ENCODE results near the gene CDC25C.

Gene CDC25C

DNA sequence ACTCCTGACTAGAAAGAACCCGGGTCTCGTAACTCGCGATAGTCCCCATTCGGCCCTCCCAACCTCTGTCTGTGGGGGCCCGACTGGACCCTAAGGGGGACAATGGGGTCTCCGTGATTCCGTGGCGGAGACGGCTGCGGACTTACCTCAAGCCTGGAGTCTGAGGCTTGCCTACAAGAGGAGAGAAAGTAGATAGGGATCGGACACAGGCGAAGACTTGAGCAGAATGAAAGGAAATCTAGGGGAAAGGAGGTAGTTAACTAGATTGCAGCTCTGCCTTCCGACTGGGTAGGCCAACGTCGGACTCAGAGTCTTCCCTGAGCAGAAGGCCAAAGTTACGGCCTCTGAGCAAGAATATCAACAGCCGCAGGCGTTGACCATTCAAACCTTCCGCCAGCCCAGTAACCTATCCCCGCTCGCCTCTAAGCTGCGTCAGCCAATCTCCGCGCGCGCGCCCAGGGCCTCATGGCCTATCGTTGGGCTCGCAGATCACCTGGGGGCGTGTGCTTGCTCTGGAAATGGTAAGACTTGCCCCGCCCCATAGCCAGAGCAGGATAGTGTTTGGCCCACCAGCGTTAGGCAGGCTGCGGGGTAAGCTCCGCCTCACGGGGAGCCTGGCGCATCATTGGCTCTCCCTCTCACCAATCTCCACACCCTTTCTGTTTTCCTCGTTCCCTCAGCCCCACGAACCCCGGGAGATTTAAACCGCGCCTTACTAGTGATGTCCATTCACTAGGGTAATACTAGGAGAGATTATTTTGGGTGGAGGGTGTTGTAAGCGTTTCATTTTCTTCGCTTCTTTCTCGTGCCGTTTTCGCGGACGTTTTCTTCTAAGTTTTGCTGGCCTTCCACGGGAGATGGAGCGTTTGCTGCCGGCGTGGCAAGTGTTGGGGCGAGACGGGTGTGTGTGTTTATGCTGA lies at the start of gene CDC25C:
CDC25C (minus strand) TSS at position 356 of the 920 bp plus-strand sequence. CDS start 624 bp downstream, outside the sequence.
- peak; percentile 96 for FAIRE-seq

DNA sequence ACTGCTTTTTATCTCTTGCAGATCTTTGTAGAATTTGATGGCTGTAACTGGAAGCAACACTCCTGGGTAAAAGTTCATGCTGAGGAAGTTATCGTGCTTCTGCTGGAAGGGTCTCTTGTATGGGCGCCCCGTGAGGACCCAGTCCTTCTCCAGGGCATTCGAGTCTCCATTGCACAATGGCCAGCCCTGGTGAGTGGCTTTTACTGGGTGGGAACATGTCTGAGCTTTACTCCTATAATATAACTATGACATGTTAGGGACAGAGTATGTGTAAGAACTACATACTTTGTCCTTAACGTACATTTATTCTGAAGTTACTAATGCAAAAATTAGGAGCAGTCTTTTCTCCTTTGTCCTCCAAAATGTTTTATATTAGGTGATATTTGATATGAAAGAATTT lies 41.0 kb upstream of the CDC25C start:
- no peak for FAIRE-seq

DNA sequence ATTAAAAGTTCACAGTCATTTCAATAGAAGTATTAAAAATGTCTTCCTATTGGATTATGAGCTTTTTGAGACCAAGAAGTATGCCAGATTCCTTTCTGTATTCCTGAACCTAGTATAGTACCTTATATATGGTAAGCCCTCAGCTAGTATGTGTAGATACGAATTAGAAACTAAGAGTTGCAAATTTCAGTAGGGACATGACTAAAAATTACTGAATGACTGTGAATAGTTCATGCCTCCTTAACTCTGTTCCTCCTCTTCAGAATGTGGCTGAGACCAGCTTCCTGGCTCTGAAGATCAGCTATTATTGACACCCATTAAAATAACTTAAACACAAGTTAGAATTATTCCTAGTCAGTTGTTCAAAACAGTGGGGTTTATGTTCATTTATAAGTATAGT lies 40.6 kb upstream of the CDC25C start:
- no peak for FAIRE-seq

DNA sequence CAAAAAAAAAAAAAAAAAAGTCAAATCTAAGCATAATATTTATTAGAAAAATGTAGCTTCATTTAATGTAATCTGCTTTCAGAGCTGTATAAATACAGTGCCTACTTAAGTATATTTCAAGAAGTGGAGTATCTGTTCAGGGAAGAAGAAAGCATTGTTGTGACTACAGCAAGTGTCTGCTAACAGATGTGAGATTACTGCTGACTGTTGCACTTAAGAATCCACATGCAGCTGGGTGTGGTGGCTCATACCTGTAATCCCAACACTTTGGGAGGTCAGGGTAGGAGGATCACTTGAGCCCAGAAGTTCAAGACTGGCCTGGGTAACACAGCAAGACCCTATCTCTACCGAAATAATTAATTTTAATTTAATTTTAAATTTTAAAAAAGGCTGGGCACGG lies 39.9 kb upstream of the CDC25C start:
- FAIRE-seq = no peak

DNA sequence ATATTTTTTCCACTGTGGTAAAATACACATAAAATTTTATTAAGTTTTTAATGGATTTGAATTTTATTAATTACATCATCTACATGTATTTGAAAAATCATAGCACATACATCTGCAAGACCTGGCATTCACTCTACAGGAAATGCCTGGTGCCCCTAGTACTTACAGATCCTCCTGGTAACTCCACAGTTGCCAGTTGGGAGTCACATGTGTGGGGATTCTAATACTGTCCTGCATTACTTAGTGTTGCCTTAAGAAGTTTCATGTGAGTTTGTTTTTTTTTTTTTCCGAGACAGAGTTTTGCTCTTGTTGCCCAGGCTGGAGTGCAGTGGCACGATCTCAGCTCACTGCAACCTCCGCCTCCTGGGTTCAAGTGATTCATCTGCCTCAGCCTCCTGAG lies 38.9 kb upstream of the CDC25C start:
- FAIRE-seq = no peak

DNA sequence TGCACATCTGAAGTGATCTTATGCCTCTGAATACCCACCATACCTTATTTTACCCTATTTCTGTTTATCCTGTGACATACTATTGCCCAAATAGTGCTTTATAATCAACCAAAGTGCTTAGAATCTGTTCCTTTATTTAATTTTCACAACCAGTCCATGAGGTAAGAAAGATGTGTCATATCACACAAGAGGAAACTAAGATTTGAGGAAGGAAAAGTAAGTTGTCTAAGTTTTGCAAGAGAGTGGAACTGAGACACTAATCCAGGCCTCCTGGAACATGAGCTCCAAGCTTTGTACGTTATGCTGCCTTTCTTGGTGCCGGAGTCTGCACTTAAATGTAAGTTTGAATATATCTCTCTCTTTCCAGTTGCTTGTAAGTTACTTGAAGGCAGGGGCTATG lies 38.1 kb upstream of the CDC25C start:
- FAIRE-seq = no peak

DNA sequence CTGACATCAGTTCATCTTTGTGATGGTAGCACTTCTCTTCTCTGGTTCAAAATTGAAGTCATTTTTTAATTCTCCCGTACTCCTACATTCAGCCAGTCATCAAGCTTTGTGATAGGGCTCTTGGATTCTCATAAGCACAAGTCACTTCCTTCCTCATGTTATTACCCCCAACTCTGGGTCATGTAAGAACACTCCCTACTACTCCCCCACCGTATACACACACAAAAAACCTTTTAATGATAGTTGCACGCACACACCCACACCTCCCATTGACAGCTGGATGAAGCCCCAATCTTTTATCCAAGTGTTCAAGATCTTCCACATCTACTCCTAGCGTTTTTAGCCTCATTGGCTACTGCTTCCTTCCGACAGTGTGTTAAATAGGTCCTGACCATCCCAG lies 37.7 kb upstream of the CDC25C start:
- FAIRE-seq = no peak

DNA sequence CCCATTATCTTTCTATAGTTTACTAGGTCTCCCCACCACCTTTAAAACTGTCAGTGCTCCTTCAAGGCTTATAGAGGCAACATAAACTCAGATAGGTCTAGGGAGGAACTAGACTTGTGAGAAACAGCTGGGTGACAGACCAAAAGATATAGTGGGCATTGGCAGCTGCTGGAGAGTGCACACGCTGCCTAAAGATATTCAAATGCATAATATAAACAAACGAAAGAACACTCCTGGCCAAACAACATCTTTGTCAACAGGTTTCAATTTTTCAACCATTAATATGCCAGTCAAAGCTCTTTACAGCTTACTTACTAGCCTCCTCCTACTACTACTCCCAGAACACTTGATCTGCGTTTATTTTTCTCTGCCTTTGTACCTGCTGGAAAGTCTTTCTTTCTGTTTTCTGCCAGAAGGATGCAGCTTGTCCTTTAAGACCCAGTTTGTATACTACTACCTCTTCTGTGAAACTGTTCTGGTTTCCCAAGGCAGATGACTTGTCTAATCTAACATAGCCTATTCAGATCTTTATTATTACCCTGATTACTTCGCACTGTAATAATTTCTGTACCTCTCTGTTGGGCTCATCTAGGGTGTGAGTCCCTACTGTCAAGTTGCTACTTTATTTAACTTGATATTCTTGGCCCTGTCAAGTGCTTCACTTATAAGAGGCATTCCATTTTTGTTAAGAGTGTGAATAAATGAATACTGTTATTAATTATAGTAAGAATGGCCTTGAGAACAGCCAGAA lies 35.2 kb upstream of the CDC25C start:
- no peak for FAIRE-seq

DNA sequence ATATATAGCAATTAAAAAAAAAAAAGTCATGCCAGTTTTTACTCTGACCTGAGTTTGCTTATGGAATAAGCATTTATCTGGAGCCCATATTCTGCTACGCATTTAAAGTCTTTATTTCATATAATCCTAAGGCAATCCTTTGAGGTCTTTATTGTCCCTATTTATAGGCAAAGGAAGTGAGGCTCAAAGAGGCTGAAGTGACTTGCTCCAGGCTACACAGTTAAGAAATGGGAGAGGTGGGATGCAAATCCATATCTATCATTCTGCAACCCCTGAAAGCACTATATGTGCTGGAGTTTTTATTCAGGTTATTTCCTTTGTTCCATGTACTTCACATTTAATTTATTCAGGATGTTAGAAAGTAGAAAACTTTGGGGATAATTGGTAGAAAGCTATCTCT lies 33.0 kb upstream of the CDC25C start:
- FAIRE-seq = no peak

DNA sequence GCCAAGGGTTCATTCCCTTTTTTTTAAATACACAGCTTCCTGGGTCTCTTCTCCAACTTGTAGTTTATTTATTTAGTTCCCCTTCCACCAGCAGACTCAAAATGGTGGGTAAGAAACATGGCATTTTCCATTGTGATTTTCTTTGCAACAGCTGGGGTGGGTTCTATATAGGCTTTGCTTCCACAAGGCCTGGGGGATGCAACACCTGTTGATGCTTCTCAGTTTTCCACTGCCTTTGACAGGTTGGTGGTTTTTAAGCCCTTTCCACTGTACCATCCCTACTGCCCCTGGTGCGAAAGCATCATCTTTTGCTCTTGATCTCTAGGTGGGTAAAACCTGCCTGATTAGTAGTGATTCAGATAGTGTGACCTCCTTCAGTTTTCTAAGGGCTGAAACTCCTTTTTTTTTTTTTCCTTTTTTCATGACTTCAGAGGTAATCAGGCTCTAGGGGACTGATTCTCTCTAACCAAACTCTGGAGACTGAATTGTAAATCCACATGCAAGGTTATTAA lies 29.4 kb upstream of the CDC25C start:
- no peak for FAIRE-seq

DNA sequence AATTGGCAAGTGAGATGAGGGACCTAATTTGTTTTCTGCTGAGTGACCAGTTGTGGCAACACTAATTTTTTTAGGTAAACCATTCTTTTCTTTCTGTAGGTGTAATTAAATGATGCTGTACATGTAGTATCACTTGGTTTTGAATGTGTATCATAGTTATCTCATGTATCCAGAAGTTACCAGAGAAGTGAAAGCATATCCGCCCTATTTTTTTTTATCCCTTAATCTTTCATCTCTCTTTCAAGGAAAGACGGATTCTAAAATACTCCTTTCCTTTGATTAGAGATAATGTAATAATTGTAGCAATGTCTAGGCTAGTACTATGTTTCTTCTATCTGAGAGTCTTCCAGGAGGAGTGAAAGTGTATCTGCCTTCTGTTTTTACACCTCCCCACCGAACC lies 28.0 kb upstream of the CDC25C start:
- no peak for FAIRE-seq

DNA sequence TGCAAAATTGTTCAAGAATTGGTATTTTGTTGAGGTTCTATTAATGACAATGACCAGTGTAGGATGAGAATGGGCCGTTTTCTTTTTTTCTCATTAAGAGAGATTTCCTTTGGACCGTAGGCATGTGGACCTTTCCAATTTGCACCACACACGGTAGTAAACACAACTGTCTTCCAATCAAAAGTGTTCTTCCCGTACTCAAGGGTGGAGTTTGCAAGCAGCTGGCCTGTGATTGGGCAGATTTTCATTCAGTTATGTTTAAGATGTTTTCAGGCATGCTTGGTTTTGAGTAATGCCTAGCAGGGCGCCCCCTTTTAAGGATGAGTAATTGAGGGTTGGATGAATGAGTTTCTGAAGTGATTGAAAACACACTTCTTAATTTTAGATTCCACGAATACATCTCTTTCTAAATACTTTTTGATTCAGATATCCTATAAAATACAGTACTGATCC lies 23.3 kb upstream of the CDC25C start:
- FAIRE-seq = no peak

DNA sequence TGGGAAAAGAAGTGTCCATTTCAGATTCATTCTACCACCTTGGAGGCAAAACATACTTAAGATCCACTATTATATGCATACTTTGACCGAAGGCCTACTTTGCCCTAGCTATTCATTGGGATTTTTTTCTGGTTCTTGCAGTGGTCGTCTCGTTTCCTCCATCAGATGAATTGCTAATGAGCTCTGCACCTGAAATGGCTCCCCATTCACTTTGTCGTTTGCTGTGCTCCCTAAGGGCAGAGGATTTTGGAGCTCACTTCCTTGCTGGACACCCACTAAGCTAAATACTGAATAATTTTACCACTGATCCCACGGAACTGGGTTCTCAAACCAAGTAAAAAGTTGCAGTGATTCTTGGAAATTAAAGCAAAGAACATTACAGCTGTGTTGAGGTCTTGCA lies 22.8 kb upstream of the CDC25C start:
- no peak for FAIRE-seq

DNA sequence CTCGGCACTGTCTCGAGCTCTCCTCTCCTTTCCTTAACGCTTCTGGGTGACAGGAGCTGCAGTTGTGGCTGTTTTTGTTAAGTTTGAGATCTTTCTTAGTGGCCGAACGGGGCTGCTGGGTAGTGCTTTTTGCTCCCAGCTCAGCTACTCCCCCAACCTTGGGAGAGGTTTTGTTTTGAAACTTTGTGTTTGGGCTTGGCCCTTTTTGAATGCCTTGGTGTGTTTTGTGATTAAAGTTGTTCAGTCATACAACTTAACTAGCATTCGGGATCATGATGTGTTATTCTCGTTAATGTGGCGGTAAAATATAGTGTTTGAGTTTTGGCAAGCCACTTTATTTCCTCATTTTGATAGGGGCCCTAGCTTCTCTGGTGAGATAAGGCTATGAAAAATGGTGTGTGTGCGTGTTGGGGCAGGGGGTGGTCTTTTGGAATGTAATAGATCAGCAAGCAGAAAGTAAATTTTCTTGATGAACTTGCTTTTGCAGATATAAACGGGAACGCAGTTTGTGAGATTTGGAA lies 22.0 kb upstream of the CDC25C start:
- FAIRE-seq = no peak

DNA sequence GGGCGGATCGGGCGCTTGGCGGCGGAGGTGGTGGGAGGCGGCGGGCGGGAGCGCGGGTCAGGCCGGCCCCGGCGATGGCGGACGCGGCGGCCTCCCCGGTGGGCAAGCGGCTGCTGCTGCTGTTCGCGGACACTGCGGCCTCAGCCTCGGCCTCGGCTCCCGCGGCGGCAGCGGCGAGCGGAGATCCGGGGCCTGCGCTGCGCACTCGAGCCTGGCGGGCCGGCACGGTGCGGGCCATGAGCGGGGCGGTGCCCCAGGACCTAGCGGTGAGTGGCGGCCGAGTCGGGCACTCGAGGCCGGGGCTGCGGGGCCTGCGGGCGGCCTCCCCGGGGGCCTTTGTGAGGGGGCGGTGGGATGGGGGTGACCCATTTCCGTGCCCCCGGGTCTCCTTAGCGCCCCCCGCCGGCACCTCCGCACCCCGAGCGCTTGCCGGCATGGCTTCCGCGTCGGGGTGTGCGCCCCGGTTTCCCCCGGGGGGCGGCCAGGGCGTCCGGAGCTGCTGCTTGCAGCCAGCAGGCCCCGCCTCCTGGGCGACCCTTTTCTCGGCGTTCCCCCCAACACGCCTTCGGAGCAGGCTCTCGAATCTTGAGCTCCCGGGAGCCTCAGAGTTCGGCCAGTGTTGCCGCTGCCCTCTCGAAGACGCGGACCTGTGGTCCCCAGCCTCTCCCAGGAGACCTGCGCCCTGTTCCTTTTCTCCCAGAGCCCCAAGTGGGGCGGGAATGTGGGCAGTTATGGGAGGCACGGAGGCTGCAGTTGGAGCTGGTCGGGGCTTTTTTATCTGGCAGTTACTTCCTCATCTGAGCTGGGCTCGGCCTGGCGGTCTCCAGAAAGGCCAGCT lies 21.3 kb upstream of the CDC25C start:
- no peak for FAIRE-seq

DNA sequence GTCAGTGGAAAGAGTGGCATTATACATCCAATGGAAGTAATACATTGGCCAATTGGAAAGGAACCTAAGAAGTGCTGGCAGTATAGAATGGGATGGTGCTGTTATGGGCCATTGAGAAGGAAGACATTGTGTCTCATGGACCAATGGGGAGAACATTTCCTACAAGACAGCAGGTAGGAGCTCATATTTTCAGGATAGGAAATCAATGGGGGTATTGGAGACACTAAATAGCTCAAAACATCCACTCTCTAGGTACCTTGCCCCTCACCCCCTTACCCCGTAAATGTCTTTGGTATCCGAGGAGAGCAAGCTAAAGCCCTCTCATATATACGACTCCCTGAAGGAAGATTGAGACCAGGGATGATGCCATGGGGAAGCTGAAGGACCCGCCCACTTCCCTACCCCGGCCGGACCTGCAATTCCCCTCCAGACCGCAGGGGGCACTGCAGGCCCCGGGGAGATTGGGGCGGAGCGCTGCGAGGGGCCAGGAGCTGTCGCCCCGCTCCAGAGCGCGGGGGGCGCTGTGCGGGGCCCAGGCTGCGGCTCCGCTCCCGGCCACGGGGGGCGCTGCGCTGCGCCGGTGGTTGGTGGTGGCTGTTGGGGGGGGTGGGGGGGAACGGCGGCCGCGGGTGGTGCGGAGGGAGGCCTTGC lies 20.6 kb upstream of the CDC25C start, which contains the start of gene KDM3B:
KDM3B (plus strand) TSS at position 615 of the 651 bp plus-strand sequence. CDS start 111 bp downstream, outside the sequence.
- no peak for FAIRE-seq

DNA sequence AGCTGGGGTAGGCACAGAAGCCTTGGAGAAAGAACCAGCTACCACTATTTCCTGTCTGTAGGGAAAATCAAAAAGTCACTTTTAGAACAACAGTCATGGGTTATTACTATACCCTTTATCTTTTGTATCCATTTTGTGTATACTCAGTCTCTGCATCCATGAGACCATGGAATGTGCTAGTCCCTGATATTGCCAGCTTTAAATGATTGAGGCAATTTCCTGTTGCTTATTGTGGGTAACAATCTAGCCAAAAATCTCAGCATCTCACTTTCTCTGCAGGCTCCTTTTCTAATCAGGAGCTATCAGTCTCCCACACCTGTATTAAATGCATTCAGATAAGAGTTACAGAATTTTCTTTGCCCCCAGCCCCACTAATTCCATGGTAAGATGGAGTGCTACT lies 19.9 kb upstream of the CDC25C start:
- no peak for FAIRE-seq

DNA sequence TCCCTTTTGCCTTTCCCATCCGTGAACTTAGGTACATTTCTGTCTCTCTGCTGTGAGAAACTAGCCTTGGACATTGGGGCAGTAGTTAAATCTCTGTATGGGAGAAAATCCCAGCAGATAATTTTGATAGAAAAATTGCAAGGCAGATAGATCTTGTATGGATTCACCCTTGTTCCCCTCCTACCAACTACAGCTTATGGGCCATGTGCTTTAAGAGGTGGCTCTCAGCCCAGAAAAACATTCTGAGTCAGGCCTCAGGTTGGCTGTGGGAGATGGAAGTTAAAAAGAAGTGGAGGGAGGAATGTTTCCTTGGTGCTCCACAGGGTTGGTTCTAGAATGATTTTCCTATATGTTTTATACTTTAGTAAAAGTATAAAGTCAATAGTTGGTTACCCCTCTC lies 19.5 kb upstream of the CDC25C start:
- no peak for FAIRE-seq

DNA sequence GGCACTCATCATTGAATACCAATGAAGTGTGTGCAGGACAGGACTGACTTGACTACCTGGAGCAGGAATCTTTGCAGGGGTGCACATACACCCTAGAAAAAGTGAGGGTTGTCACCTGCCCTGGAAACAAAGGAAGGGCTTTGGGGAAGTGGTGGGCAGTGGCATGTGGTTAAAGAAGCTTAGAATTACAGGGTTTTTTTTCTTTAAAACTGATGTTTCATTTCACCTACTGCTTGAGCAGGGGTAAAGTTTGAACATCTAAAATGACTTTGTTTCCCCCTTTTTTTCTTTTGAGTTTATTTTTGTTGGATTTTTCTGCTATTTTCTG lies 18.9 kb upstream of the CDC25C start:
- FAIRE-seq = no peak

DNA sequence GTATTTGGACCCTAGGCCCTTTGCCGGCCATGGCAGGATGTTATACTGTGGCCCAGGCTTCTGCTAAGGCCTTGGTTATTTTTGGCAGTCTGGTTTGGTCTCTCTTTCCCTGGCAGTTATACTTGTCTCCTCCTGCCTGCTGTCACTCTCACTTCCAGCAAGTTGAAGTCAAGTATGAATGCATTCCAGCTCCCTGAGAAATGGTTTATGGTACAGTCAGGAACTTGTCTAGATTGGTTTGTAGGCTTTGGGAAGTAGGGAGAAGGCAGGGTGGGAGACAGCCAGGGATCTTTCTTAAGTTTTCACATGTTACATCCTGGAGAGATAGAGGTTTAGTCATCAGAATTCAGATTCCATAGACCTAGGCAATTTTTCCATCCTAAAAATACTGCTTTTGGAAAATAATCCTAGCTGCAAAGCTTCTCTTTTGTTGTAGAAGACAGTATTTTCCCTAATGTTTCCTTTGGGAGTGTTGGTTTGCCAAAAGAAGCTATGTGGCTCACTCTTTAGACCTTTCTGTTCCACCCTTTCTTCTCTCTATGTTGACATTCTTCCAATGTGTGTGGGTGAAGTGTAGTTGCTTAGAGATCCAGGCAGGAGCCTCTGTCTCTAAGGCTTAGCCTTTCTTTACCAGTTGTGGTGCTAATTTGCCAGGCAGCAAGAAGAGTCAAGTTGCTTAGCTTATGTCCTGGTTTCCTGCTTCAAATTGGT lies 18.4 kb upstream of the CDC25C start:
- FAIRE-seq = no peak

DNA sequence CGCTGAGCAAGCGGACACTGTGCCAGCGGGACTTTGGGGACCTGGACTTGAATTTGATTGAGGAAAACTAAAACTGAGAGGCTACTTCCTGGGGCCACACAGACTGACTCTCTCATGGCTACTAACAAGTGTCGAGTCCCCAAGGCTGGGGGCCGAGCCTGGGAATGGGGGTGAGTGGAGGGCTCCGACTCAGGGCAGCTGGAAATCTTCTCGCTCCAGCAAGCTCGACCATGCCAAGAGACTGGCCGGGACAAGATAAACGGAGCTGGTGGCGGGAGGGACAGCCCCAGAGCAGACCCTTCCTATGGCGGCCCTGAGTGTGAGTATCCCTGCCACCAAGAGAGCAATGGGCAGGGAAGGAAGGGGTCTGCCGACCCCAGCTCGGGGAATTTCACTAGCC lies 15.3 kb upstream of the CDC25C start:
- no peak for FAIRE-seq
